ENCODE measurements around the gene ARHGAP18.
A peak's percentile ranks its signal among the peaks of the same experiment; 100 is the strongest.

Gene ARHGAP18

DNA sequence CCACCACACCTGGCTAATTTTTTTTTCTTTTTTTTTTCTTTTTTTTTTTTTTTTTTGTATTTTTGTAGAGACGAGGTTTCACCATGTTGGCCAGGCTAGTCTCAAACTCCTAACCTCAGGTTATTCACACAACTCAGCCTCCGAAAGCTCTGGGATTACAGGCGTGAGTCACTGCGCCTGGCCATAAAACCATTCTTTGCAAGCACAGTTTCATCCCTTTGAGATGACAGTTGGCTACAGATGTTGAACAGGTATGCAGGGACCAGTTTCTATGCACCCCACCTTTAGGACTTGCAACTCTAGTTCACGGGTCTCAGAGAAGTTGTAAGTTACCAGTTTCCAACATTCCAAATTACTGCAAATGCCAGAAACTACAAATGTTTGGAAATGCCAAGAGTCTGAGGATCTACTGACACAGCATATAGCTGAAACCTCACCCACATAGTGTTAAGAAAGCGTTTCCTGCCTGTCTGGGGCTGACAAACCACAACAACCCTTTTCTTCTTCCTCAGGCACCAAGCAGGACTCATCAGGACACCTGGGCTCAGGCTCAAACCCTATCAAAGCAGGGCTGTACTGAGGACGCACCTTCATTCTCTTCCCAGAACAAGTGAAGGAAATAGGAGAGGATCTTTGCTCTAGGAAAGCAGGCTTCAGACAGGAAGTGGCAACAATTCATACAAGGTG lies 22.9 kb downstream of the ARHGAP18 start:
- H2AFZ ChIP-seq (ENCODE audit: low read depth) = peak overlapping the region; percentile 45; the same call in 1 of the 2 replicates
- H3K79me2 ChIP-seq (ENCODE audit: insufficient read depth, low read depth) = no peaks in the 10 kb centered on the region
- H3K27me3 ChIP-seq (ENCODE audit: insufficient read depth, low read depth) = no peaks in the 10 kb centered on the region
- H3K4me3 ChIP-seq (IDR thresholded peaks at IDR 0.05; ENCODE audit: insufficient read depth, low read depth, low read length) = no peak overlapping the region
- TF ChIP-seq, protein P1, sequence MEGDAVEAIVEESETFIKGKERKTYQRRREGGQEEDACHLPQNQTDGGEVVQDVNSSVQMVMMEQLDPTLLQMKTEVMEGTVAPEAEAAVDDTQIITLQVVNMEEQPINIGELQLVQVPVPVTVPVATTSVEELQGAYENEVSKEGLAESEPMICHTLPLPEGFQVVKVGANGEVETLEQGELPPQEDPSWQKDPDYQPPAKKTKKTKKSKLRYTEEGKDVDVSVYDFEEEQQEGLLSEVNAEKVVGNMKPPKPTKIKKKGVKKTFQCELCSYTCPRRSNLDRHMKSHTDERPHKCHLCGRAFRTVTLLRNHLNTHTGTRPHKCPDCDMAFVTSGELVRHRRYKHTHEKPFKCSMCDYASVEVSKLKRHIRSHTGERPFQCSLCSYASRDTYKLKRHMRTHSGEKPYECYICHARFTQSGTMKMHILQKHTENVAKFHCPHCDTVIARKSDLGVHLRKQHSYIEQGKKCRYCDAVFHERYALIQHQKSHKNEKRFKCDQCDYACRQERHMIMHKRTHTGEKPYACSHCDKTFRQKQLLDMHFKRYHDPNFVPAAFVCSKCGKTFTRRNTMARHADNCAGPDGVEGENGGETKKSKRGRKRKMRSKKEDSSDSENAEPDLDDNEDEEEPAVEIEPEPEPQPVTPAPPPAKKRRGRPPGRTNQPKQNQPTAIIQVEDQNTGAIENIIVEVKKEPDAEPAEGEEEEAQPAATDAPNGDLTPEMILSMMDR (conservative IDR thresholded peaks at IDR 0.05; ENCODE audit: low read depth, low read length) = no peak
- H4K20me1 ChIP-seq (ENCODE audit: insufficient read depth) = no peaks in the 10 kb centered on the region
- peak overlapping the region; percentile 71 for H3K27ac ChIP-seq
- H3K4me1 ChIP-seq (ENCODE audit: low read depth, poor library complexity, severe bottlenecking) = peaks cover 69% of the 10 kb centered on the region
- H3K9ac ChIP-seq = no peak overlapping the region
- no peaks in the 10 kb centered on the region for H3K36me3 ChIP-seq (ENCODE audit: insufficient read depth)
- peak overlapping the region; percentile 50 for H3K4me2 ChIP-seq

GRCh38 chr6:129685662-129686031 lies 24.3 kb downstream of the ARHGAP18 start:
- Histone ChIP-seq H2AFZ (ENCODE audit: low read depth) (no peak overlapping the region), H3K27ac (no peak overlapping the region)

GRCh38 chr6:129684903-129685661 lies 24.9 kb downstream of the ARHGAP18 start:
- Histone ChIP-seq H2AFZ (ENCODE audit: low read depth) (no peak overlapping the region), H3K27ac (no peak overlapping the region; the same call in 1 of the 2 replicates), H3K4me3 (IDR thresholded peaks at IDR 0.05; ENCODE audit: insufficient read depth, low read depth, low read length) (no peak overlapping the region), H3K36me3 (ENCODE audit: insufficient read depth) (no peaks in the 10 kb centered on the region), H3K9ac (no peak overlapping the region), H3K4me2 (peak overlapping the region; percentile 77), H3K4me1 (ENCODE audit: low read depth, poor library complexity, severe bottlenecking) (peaks cover 69% of the 10 kb centered on the region), H3K27me3 (ENCODE audit: insufficient read depth, low read depth) (no peaks in the 10 kb centered on the region), H4K20me1 (ENCODE audit: insufficient read depth) (no peaks in the 10 kb centered on the region), H3K79me2 (ENCODE audit: insufficient read depth, low read depth) (no peaks in the 10 kb centered on the region)
- TF ChIP-seq, protein P1 (conservative IDR thresholded peaks at IDR 0.05; ENCODE audit: low read depth, low read length) = no peak

More at GRCh38 chr6:129685662-129686031, 24.3 kb downstream of the ARHGAP18 start:
- no peaks in the 10 kb centered on the region for H3K79me2 ChIP-seq (ENCODE audit: insufficient read depth, low read depth)
- H3K27me3 ChIP-seq (ENCODE audit: insufficient read depth, low read depth) = no peaks in the 10 kb centered on the region
- no peak overlapping the region for H3K4me3 ChIP-seq (IDR thresholded peaks at IDR 0.05; ENCODE audit: insufficient read depth, low read depth, low read length)
- TF ChIP-seq, protein P1 (conservative IDR thresholded peaks at IDR 0.05; ENCODE audit: low read depth, low read length) = no peak
- no peaks in the 10 kb centered on the region for H3K36me3 ChIP-seq (ENCODE audit: insufficient read depth)
- H3K4me2 ChIP-seq = no peak overlapping the region; the same call in 1 of the 2 replicates
- H3K9ac ChIP-seq = no peak overlapping the region
- H3K4me1 ChIP-seq (ENCODE audit: low read depth, poor library complexity, severe bottlenecking) = peaks cover 69% of the 10 kb centered on the region
- H4K20me1 ChIP-seq (ENCODE audit: insufficient read depth) = no peaks in the 10 kb centered on the region

- Histone ChIP-seq H3K79me2 (ENCODE audit: insufficient read depth, low read depth) (no peaks in the 10 kb centered on the region), H4K20me1 (ENCODE audit: insufficient read depth) (no peaks in the 10 kb centered on the region), H3K4me2 (peak overlapping the region; percentile 77), H3K36me3 (ENCODE audit: insufficient read depth) (no peaks in the 10 kb centered on the region), H3K27me3 (ENCODE audit: insufficient read depth, low read depth) (no peaks in the 10 kb centered on the region), H3K9ac (0 out of 2 replicates have a peak overlapping the region, but pooled peaks have one; percentile 7), H3K4me3 (IDR thresholded peaks at IDR 0.05; ENCODE audit: insufficient read depth, low read depth, low read length) (no peak overlapping the region), H3K27ac (peak overlapping the region; percentile 74), H3K4me1 (ENCODE audit: low read depth, poor library complexity, severe bottlenecking) (peaks cover 68% of the 10 kb centered on the region), H2AFZ (ENCODE audit: low read depth) (peak overlapping the region; percentile 47; the same call in 1 of the 2 replicates)
- TF ChIP-seq, protein P1 (conservative IDR thresholded peaks at IDR 0.05; ENCODE audit: low read depth, low read length) = no peak
Measured at GRCh38 chr6:129684323-129684884, 25.6 kb downstream of the ARHGAP18 start.

All from KMS-11 (cell line).